RCC 7860 (cell line): ENCODE results near the gene KRT3.
"Not testable (repeated sequence)": the region's sequence is repeated elsewhere in the genome, so short reads cannot be mapped to it uniquely, and the experiment has no call there.

Experiments
- DNase-seq: peaks from one replicate; pipeline ENCODE4 v3.0.0-alpha.2; 2015; ENCODE audit warnings: low spot score
- FAIRE-seq: peaks from 2 replicates; lab custom pipeline; 2012; peaks lifted over from hg19 to GRCh38; lab: Jason Lieb, UNC

The KRT3 gene

DNA sequence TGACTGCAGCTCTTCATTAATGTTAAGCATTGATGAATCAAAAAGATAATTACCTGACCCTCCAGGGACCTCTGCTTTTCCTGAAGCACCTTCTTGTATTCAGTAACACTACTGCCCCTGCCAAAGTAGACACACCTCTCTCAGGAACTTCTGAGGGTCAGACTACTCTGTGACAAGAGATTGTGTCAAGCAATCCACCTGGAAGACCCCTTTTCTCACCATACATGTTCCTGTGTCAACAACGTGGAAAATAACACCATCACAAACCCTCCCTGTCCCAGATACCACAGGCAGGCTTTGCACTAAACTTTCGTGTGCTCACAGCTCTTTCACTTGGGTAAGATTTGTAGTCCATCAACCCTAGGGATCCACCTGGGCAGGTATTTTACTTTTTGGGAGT is 31.9 kb downstream of the KRT3 start:
- no peak for FAIRE-seq
- DNase-seq, result no peak

DNA sequence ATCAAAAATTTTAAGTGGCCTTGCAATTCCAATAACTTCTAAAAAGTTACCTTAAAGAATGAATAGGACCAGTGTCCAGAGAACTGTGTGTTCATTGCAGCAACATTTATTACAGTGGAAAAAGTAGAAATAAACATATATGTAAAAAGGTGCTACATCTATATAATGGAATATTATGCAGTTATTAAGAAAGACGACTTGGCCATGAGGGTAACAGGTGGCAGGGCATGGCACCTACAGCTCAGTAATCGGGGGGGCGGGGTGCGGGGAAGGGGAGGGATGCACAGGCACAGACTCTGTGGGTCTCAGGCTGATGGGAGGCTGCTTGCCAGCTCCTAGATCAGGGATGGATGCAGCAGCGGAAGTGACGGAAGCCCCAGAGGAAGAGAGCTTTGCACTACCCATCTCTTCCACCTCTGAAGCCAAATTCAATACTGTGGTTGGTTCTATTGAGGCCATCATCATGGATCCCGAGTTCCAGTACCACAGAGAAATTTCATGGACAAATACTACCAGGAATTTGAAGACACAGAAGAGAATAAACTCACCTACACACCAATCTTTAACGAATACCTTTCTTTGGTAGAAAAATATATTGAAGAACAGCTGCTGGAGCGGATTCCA is 32.8 kb downstream of the KRT3 start:
- FAIRE-seq (no peak), DNase-seq (no peak)

DNA sequence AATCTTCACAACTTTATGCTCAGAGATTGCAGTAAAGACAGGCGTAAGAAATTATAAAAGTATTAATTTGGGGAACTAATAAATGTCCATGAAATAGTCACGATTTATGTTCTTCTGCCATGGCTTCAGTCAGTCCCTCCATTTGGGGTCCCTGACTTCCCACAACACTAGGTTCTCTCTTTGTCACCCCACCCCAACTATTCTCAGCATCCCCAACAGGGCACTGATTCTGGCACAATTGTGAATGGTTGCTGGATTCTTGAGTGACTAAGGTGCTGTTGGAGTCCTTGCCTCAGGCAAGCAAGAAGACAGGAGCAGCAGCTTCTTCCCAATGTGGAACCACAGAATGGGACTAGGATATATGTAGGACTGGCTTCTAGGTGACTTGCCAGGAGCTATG is 34.1 kb downstream of the KRT3 start:
- FAIRE-seq (no peak), DNase-seq (no peak)

DNA sequence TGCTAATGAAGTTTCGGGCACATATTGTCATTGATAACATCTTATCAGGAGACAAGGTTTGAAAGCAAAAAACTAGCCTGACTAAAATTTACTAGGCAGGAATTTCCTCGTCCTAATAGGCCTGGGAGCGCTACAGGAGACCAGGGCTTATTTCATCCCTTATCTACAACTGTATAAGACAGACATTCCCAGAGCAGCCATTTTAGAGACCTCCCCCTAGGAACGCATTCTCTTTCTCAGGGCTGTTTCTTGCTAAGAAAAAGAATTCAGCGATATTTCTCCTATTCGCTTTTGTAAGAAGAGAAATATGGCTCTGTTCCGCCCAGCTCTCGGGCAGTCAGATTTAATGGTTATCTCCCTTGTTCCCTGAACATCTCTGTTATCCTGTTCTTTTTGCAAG is 34.7 kb downstream of the KRT3 start:
- not testable (repeated sequence) for FAIRE-seq, DNase-seq

DNA sequence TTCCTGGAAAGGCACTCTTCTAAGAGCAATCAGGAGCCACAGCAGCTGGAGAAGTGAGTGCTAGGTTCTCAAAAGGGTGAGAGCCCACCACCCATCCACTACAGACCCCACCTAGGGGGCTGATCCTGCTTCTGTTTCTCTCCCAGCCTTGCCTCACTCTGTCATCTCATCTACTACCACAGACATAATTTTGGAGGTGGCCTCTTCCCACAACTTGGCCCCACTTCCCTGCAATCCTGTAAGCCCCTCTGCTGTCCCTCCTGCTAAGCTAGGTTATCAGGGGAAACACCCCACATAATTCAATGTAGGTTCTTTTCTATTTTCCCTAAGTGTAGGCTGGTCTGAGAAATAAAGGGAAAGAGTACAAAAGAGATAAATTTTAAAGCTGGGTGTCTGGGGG is 35.3 kb downstream of the KRT3 start:
- FAIRE-seq (no peak), DNase-seq (no peak)

DNA sequence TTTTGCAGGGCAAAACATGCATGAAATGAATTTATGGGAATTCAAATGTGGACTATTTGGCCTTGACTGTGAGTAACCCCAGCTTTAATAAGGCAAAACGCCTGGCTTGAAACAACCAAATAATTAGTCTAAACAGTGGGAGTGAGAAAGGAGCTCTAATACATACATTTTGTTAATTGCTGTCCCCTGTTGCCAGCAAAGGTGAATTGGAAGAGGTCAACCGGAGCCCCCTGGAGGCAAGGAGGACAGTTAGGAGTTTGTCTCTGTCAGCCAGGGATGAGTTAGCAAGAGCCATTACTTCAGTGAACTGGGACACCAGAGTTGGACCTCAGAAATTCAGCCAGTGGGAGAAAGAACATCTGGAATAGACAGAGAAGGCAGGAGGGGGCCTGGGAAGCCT is 36.2 kb downstream of the KRT3 start:
- no peak for DNase-seq
- no peak for FAIRE-seq

DNA sequence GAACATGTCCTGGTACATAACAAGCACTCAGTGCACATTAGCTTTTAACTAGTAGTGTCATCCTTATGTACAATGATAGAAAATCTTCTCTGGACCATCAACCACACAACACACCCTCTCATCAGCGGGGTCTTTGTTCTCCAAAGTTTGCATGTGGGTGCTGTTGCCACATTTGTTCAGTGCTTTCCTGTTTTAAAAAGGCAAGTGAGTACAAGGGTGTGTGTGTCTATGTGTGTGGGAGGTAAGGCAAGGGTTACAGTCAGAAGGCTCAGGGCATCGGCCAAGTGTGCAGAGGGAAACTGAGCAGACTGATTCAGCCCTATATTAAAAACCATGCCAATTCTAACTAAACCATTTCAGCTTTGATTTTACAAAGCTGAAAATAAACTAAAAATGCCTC is 36.7 kb downstream of the KRT3 start:
- DNase-seq (no peak), FAIRE-seq (no peak)

DNA sequence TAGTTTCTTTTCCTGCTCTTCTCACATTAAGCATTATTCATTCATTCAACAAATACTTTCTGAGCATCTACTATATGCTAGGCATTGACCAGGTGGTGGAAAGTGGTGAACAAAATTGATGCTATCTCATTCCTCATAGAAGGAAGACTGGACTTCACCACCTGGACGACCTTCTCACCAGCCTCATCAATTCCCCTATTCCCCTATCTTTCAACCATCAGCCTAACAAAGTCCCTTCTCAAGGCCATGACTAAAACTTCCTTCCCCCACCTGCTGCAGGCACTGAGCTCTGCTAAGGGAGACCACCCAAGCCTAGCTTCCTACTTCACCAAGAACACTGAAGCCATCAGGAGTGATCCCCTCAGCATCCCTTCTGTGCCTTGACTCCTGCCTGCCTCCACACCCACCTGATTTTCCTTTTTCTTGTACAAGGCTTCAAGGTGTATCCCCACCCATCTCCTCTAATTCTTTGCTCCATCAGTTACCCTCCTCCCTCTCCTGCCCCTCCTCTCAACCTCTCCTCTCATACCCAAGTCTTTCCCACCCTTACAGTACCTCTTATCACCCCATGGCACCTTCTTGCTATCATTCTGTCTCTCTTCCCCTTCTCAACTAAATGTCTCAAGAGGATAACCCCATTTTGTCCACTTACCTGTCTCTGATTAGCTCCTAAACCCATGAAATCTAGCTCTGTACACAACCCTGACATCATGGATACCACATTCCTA is 38.3 kb downstream of the KRT3 start:
- FAIRE-seq (no peak), DNase-seq (no peak)

DNA sequence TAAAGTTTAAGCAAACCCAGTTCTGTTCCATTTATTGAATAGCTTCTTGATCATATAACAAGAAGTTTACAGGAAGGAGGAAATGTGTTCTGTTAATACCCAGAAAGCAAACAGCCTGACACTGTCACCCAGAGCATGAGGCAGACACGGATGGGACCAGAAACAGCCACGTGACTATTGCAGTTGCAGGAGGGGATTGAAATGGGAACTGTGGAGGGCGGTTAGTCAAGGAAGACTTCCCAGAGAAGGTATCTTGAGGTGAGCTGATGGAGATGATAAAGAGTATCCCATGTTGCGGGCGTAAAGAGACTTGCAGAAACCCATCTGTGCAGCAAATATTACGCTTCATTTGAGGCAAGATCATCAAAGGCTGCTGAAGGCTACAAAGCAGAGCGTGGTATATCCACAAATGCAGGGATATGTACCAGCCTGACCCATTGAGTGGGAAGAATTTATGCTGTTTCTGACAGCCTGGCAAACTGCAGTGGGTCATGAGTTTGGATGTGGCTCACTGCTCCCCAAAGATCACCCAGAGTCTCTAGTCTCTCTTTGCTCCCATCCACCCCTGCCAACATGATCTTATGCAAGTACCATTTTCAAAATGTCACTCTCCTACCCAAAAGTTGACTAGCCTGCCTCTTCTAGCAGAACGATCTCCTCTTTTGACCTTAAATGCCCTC is 39.5 kb downstream of the KRT3 start:
- FAIRE-seq (no peak), DNase-seq (no peak)

DNA sequence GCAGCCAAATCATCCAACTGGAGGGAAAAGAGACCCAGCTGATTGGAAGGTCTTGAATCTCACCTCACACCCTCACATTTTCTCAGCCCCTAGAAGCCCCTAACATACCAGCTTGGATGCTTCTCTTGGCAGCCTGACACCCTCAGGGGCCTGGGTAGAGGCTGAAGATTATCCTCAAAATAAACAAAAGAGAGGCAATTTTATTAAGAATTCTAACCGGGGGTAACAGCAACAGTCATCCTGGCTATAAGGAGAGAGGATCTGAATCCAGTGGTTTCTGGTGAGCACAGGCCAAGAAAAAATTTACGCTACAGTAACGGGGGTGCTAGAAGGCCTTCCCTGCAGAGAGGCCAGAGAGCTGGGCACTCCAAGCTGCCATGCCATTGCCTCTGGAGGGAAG is 40.4 kb downstream of the KRT3 start:
- FAIRE-seq, result no peak
- no peak for DNase-seq

DNA sequence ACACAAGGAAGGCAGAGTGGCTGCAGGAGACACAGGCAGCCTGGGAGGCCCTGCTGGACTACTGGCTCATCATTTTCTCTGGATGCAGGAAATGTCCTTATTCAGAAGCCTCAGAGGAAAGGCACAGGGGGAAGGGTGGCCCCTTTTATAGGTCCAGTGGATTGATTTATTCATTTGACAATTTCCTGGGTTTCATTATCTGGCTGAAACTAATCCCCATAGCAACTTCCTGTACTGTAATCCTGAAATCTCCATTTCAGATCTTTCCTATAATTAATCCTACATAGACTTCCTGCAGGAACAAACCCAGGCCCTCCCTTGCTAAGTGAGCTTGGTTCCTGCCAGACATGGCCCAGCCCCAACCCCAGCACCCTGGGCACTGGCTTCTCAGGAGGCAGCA is 41.8 kb downstream of the KRT3 start:
- DNase-seq (no peak), FAIRE-seq (no peak)

DNA sequence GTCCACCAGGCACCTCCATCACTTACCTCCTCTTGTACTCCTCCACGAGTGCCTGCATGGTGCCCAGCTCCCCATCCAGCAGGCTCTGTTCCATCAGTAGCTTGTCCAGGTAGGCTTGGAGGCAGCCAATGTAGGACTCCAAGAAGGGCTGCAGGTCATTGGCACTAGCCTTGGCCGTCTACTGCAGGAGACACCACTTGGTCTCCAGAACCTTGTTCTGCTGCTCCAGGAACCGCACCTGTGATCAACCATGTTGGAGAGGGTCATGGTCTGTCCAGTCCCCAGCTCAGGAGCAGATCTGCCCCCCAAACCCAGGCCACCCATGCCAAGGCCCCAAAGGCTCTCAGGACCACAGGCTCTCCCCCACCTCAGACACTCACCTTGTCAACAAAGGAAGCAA is 42.6 kb downstream of the KRT3 start:
- no peak for DNase-seq
- FAIRE-seq, result no peak

DNA sequence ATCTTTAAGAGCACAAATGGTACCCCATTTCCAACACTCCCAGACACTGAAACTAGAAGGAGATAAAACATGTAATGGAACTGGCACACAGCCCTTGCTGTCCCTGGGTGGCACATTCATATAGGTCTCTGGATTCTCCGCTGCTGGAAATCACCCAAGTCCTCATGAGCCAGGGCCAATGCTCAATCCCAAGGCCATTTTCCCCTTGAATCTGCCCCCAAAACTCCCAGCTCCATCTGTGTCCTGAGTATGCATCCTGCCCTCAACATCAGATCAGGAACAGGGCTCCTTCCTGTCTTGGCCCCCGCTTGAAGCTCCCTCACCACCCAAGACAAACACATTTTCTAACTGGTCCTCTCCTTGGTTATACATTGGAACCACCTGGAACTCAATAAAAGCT is 43.4 kb downstream of the KRT3 start:
- DNase-seq (no peak), FAIRE-seq (no peak)

DNA sequence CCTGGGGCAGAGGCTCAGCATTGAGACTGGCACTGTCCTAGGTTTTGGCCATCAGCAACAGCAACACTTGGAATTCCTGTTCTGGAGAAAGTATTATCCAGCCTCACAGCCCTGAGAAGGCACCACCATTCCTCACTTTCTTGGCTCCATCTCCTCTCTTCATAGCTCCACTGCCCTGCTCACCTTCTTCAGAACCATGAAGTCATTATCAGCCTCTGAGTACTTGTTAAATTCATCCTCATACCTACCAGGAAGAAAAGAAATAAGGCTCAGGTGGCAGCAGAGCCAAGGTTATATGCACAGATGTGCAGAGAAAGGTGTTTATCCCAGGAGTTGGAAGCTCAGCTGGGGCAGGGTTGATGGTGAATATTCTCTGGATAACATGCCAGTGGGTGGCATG is 44.1 kb downstream of the KRT3 start:
- FAIRE-seq (no peak), DNase-seq (no peak)

DNA sequence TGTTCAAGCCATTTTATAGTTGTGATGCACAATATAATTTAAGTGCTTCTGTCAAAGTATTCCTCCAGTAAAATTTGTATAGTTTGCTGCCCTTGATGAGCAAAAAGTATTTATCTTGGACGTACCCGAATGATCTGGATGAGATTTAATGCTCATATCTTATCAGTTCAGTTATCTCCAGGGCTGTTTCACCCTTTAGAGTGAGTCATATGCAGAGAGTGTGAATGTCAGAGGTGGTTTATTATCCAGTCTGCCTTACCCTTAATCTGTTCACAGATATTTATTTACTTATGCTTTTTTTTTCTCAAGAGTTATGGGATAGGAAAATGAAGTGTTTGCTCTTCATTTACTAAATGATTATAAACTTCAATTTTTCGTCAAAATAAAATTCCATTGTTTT is 45.4 kb downstream of the KRT3 start:
- not testable (repeated sequence) for DNase-seq, FAIRE-seq

DNA sequence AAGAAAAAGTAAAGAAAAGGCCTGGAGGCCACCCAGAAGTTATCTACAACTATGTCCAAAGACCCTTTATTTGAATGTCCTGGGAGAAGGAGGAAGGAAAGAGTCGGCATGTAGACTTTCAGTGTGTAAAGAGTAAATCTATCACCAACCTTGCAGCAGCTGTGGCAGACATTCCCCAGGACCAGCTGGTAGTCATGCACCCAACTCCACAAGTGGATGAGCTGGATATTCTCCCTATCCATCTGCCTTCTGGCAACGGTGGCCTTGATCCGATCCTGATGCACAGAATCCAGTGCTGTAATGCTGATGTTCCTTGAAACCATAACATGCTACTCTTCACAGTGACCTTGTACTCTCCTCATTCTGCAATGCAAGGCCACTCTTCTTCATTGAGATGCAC is 46.1 kb downstream of the KRT3 start:
- DNase-seq, result no peak

DNA sequence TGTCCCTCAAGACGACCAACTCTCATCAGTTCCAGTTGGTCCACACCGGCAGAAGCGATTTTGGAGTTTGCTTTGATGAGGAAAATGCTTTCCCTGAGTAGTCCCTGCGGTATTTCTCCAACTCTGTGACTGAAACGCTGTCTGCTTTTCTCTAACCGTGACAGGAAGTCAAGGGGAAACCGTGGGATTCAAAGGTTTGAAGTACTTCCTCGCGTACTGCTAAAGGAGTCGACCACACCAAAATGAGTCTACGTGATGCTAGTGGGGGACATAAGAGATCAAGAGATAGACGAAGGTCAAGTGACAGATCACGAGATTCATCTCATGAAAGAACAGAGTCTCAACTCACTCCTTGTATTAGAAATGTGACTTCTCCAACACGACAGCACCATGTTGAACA is 47.3 kb downstream of the KRT3 start:
- DNase-seq, result no peak
- FAIRE-seq, result no peak

More for the DNA sequence above, 46.1 kb downstream of the KRT3 start:
- FAIRE-seq, result no peak

DNA sequence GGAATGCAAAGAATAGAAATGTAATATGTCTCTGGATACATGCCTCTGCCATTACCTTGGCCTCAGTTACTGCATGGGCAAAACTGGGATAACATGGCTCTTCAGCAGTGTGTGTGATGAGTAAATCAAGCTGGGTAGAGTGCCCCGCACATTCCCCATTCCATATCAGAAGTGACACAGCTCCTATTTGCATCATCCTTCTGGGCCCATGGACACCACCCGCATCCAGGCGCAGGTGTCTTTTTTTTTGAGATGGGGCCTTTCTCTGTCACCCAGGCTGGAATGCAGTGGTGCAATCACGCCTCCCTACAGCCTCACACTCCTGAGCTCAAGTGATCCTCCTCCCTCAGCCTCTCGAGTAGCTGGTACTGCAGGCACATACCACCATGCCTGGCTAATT is 50.4 kb downstream of the KRT3 start:
- FAIRE-seq (no peak), DNase-seq (no peak)

DNA sequence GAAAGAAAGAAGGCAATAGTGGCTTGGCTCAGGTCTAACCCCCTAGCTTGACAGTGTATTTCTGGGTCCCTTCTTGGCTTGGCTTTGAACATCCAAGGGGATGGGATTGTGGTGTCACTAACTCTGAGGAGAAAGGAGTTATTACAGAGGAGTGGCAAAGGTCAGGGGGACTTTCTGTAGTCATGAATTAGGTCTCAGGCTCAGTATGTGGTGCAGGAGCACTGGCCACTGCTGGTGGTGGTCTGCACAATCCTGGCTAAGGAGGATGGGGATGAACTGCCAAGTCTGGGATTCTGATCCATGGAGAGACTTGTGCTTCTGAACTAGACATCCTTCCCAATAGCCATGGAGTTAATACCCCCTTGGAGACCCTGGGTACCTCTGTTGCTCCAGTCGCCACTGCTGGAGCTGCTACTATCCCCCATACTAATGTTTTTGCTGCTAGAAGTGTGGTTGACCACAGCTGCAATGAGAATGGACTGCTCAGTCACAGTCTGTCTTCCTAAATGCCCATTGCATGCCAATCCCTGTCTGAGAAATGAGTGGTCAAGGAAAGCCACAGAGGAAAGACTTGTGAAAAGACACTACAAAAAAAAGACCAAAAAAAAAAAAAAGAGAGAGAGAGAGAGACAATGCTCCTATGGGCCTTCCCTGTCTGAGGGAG is 51.3 kb downstream of the KRT3 start:
- no peak for FAIRE-seq
- DNase-seq, result no peak

DNA sequence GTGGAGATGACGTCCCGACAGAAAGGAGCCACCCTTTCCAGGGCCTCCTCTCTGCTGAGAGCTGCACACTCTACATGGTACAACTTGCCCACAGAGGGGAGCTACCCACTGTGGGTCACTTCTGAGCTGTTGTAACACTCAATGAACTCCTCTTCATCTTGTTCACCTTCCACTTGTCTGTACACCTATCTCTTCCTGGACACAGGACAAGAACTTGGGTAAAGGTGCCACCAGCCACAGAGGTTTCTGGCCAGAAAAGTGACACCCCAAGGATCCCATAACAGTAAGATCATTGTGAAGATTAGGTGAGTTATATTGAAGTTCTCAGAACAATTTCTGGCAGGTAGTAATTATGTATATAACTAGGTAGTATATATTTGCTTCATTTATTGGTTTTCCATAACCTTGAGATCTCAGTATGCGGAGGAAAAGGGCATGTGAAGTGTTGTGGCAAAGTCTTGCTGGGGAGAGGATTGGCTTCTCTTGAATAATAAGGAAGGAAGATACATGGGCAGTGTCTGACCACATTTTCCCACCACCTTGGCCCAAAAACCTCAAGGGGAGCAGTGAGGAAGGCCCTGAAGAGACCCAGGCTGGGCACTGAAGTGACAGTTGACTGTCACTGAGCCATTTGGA is 53.0 kb downstream of the KRT3 start:
- DNase-seq (no peak), FAIRE-seq (no peak)

DNA sequence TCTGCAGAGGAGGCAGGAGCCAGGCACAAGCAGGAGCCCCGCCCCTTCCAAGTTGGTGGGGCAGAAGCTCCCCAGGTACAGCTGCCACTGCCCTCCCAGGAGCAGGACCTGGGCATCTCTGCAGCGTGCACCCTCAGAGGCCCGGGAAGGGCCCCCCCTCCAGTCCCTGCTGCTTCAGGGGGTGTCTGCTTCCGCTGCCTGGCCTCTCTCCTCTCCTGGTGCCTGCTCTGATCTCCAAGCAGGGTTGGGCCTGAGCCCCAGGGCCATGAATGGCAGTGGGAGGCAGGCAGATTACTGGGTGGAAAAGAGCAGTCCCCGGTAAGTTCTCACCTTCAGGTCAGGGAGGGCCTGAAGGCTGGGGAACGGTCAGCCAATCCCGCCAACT is 53.7 kb downstream of the KRT3 start:
- FAIRE-seq, result no peak

More for the DNA sequence above, 53.7 kb downstream of the KRT3 start:
- DNase-seq, result no peak
